Measurements from ENCODE around the gene FAM136A. TPM values are rescaled to one million over a fixed set of nuclear protein-coding genes. Genes with fewer than 3 reads are reported as not detected.
"Not testable (repeated sequence)": the region's sequence is repeated elsewhere in the genome, so short reads cannot be mapped to it uniquely, and the experiment has no call there.

FAM136A gene
- total and polyA plus RNA-seq, 12 donors: 12.0 to 46.2 (median 24.3) TPM

- Histone ChIP-seq H3K9me3 (replicated peaks in 1 of 3) (no peaks in the 10 kb centered on the region), H3K27me3 (no peaks in the 10 kb centered on the region), H3K27ac (no peak overlapping the region), H3K4me3 (no peak overlapping the region), H3K4me1 (replicated peaks in 1 of 2) (peaks cover 5 to 6% of the 10 kb centered on the region in 2 donors), H3K36me3 (replicated peaks in 1 of 2) (peaks cover 0 to 16% of the 10 kb centered on the region in 2 donors)
- intact Hi-C loops (cut with DNase I): loop anchor here in 1 of 2 donors (10.0 kb wide), 1 partner anchor 312 kb away; no protein-coding TSS in a partner anchor
- peak in 1 of 7 donors; percentile 45 for DNase-seq
- TF ChIP-seq POLR2A (IDR thresholded peaks at IDR 0.05): no peak
- TF ChIP-seq, protein P1, sequence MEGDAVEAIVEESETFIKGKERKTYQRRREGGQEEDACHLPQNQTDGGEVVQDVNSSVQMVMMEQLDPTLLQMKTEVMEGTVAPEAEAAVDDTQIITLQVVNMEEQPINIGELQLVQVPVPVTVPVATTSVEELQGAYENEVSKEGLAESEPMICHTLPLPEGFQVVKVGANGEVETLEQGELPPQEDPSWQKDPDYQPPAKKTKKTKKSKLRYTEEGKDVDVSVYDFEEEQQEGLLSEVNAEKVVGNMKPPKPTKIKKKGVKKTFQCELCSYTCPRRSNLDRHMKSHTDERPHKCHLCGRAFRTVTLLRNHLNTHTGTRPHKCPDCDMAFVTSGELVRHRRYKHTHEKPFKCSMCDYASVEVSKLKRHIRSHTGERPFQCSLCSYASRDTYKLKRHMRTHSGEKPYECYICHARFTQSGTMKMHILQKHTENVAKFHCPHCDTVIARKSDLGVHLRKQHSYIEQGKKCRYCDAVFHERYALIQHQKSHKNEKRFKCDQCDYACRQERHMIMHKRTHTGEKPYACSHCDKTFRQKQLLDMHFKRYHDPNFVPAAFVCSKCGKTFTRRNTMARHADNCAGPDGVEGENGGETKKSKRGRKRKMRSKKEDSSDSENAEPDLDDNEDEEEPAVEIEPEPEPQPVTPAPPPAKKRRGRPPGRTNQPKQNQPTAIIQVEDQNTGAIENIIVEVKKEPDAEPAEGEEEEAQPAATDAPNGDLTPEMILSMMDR (IDR thresholded peaks at IDR 0.05): no peak
- WGBS, 4 donors: 84 to 90% (median 88%) methylated on average over 3 of the region's 3 CpGs
These were observed 1.3 kb upstream of the FAM136A start for GRCh38 chr2:70303186-70303585.

- not testable (repeated sequence) for H3K27ac ChIP-seq
- TF ChIP-seq, protein P1 (IDR thresholded peaks at IDR 0.05): peak in 1 of 6 experiments; percentile 6
- 34 to 51% (median 44%) methylated on average over 9 to 11 of the region's 11 CpGs for WGBS, 4 donors
These were observed 304 bp upstream of the FAM136A start for GRCh38 chr2:70302195-70302546.

GRCh38 chr2:70300771-70301343, 1.0 kb downstream of the FAM136A start:
- peaks cover 0 to 34% of the 10 kb centered on the region in 2 donors for H3K36me3 ChIP-seq (replicated peaks in 1 of 2)
- H3K9me3 ChIP-seq (replicated peaks in 1 of 3): no peaks in the 10 kb centered on the region
- no peak for TF ChIP-seq POLR2A (IDR thresholded peaks at IDR 0.05)
- TF ChIP-seq, protein P1 (IDR thresholded peaks at IDR 0.05): no peak
- WGBS, 4 donors: 44 to 58% (median 51%) methylated on average over 8 to 10 of the region's 10 CpGs
- intact Hi-C loops (cut with DNase I): loop anchor here in 1 of 2 donors (10.0 kb wide), 1 partner anchor 314 kb away; no protein-coding TSS in a partner anchor
- H3K27ac ChIP-seq: peak overlapping the region in 4 of 5 donors; percentile 60 to 89 (median 77)
- H3K27me3 ChIP-seq: no peaks in the 10 kb centered on the region
- H3K4me1 ChIP-seq (replicated peaks in 1 of 2): peaks cover 5 to 6% of the 10 kb centered on the region in 2 donors
- peak overlapping the region in 2 of 4 donors; percentile 58 to 95 for H3K4me3 ChIP-seq
- peak in 1 of 7 donors; percentile 75 for DNase-seq

More at GRCh38 chr2:70302195-70302546, 304 bp upstream of the FAM136A start:
- H3K4me1 ChIP-seq (replicated peaks in 1 of 2); H3K9me3 ChIP-seq (replicated peaks in 1 of 3); DNase-seq; H3K27me3 ChIP-seq: not testable (repeated sequence)
- H3K36me3 ChIP-seq (replicated peaks in 1 of 2): peaks cover 0 to 24% of the 10 kb centered on the region in 2 donors
- intact Hi-C loops (cut with DNase I): loop anchor here in 1 of 2 donors (10.0 kb wide), 1 partner anchor 313 kb away; no protein-coding TSS in a partner anchor
- peak overlapping the region in 1 of 4 donors; percentile 95 for H3K4me3 ChIP-seq

DNA sequence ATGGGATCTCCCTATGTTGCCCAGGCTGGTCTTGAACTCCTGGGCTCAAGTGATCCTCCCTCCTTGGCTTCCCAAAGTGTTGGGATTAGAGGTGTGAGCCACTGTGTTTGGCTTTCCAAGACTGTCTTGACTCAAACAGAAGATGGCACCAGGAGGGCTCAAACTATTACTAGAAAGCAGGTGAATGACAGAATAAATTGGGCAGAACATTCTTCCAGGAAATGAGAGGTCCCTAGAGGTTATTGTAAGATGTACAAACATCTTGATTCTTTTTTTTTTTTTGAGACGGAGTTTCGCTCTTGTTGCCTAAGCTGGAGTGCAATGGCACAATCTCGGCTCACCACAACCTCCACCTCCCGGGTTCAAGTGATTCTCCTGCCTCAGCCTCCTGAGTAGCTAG, 4.0 kb downstream of the FAM136A start:
- H3K9me3 ChIP-seq (replicated peaks in 1 of 3); H3K27me3 ChIP-seq; H3K4me3 ChIP-seq; intact Hi-C loops (cut with DNase I); H3K27ac ChIP-seq; DNase-seq: not testable (repeated sequence)
- WGBS, 4 donors: 84 to 97% (median 94%) methylated on average over 4 of the region's 4 CpGs
- Histone ChIP-seq H3K36me3 (replicated peaks in 1 of 2) (peaks cover 0 to 34% of the 10 kb centered on the region in 2 donors), H3K4me1 (replicated peaks in 1 of 2) (peaks cover 10 to 12% of the 10 kb centered on the region in 2 donors)
